H1 (cell line): Measurements from ENCODE around the gene UFSP2. TPM values are rescaled to one million over a fixed set of nuclear protein-coding genes. Genes with fewer than 3 reads are reported as not detected.

ENCODE experiments used
- CTCF ChIA-PET: fragments of 300-600 bp; sonication (Branson Sonifier 250); formaldehyde crosslinking; loops from one replicate; lab custom pipeline; 2021; ENCODE audit not compliant: partially characterized antibody; lab: Charles Lee
- POLR2A ChIA-PET: fragments of 300-600 bp; sonication (Branson Sonifier 250); formaldehyde crosslinking; loops from one replicate; lab custom pipeline; 2021; ENCODE audit warnings: inconsistent platforms; ENCODE audit not compliant: partially characterized antibody; lab: Charles Lee
- DNase-seq, 2 experiments: peaks; one replicate each; pipeline versions ENCODE4 v3.0.0 to v3.0.0-alpha.2; 2010 to 2022; ENCODE audit warnings: low spot score in 2 of 2, low read depth in 1 of 2, mixed read lengths in 1 of 2
- FAIRE-seq: peaks from 2 replicates; lab custom pipeline; 2011; peaks lifted over from hg19 to GRCh38; lab: Jason Lieb, UNC
- H2AFZ ChIP-seq: 2 replicates; pipeline ENCODE4 v1.8.1; 2012; ENCODE audit warnings: low read length, inconsistent platforms
- H2AK5ac ChIP-seq: 2 replicates; pipeline ENCODE4 v1.6.1; 2013; ENCODE audit warnings: low read depth, low read length
- H2BK120ac ChIP-seq: replicated peaks from 2 replicates; pipeline ENCODE3; 2013; ENCODE audit warnings: low read depth, low read length, inconsistent platforms
- H2BK12ac ChIP-seq: 2 replicates; pipeline ENCODE4 v1.6.1; 2013; ENCODE audit warnings: low read depth, low read length
- H2BK15ac ChIP-seq: 2 replicates; pipeline ENCODE4 v1.6.1; 2013; ENCODE audit warnings: low read length
- H2BK20ac ChIP-seq: 2 replicates; pipeline ENCODE4 v1.6.1; 2013; ENCODE audit warnings: low read length
- H2BK5ac ChIP-seq: 2 replicates; pipeline ENCODE4 v1.6.1; 2013; ENCODE audit warnings: low read depth, low read length
- H3K14ac ChIP-seq: 2 replicates; pipeline ENCODE4 v1.6.1; 2013; ENCODE audit warnings: inconsistent platforms; ENCODE audit not compliant: insufficient read length
- H3K18ac ChIP-seq: 2 replicates; pipeline ENCODE4 v1.6.1; 2013; ENCODE audit warnings: low read length; ENCODE audit errors: extremely low read depth
- H3K23ac ChIP-seq: 2 replicates; pipeline ENCODE4 v1.6.1; 2013; ENCODE audit warnings: inconsistent platforms; ENCODE audit not compliant: insufficient read length
- H3K23me2 ChIP-seq: 2 replicates; pipeline ENCODE4 v1.6.1; 2013; ENCODE audit warnings: low read depth, low read length
- H3K27ac ChIP-seq: 2 replicates; pipeline ENCODE4 v1.6.1; 2011; ENCODE audit warnings: low read depth, low read length, inconsistent platforms
- H3K27me3 ChIP-seq, 4 experiments: replicated peaks in 1 of 4; 1 replicate in 1 of 4; 2 replicates in 3 of 4; pipeline versions ENCODE4 v1.6.1 to v1.8.1; 2011 to 2013; ENCODE audit warnings: low read length in 3 of 4, mild to moderate bottlenecking in 3 of 4, inconsistent platforms in 2 of 4, mixed read lengths in 2 of 4, moderate library complexity in 1 of 4; ENCODE audit not compliant: control insufficient read depth in 3 of 4, insufficient read depth in 3 of 4; ENCODE audit errors: extremely low read depth in 1 of 4
- H3K36me3 ChIP-seq, 4 experiments: 2 replicates each; pipeline versions ENCODE4 v1.6.1 to v1.8.1; 2011 to 2013; ENCODE audit warnings: mild to moderate bottlenecking in 4 of 4, low read length in 3 of 4, moderate library complexity in 2 of 4, control low read depth in 1 of 4, inconsistent platforms in 1 of 4; ENCODE audit not compliant: insufficient read depth in 4 of 4, control insufficient read depth in 2 of 4
- H3K4ac ChIP-seq: replicated peaks from 2 replicates; pipeline ENCODE3; 2013; ENCODE audit warnings: low read length, low read depth, mixed read lengths, inconsistent platforms; ENCODE audit not compliant: insufficient read length
- H3K4me1 ChIP-seq, 4 experiments: replicated peaks in 1 of 4; 1 replicate in 1 of 4; 2 replicates in 3 of 4; pipeline versions ENCODE4 v1.6.1 to v1.8.1; 2011 to 2013; ENCODE audit warnings: low read length in 3 of 4, inconsistent platforms in 2 of 4, mixed read lengths in 1 of 4; ENCODE audit not compliant: insufficient read depth in 4 of 4, control insufficient read depth in 3 of 4
- H3K4me2 ChIP-seq, 2 experiments: 2 replicates each; pipeline versions ENCODE4 v1.6.1 to v1.8.1; 2011 to 2013; ENCODE audit warnings: low read depth in 2 of 2, low read length in 2 of 2, control low read depth in 1 of 2, inconsistent platforms in 1 of 2, mild to moderate bottlenecking in 1 of 2; ENCODE audit not compliant: insufficient read depth in 1 of 2
- H3K4me3 ChIP-seq, 4 experiments: fragments of 200-600, 300-600 bp in 1 of 4; sonication (generic), shearing (Covaris generic), sonication (Bioruptor Twin) in 1 of 4; 2 replicates each; pipeline versions ENCODE4 v1.5.1 to v1.8.1; 2011 to 2016; ENCODE audit warnings: low read length in 4 of 4, low read depth in 3 of 4, control low read depth in 2 of 4, inconsistent platforms in 2 of 4, mild to moderate bottlenecking in 2 of 4, mixed read lengths in 1 of 4, moderate library complexity in 1 of 4; ENCODE audit not compliant: insufficient read depth in 2 of 4; ENCODE audit errors: extremely low read depth in 1 of 4
- H3K56ac ChIP-seq: replicated peaks from 2 replicates; pipeline ENCODE3; 2013; ENCODE audit warnings: low read depth, mild to moderate bottlenecking, mixed read lengths, low read length, inconsistent platforms; ENCODE audit not compliant: insufficient read length
- H3K79me1 ChIP-seq: 2 replicates; pipeline ENCODE4 v1.6.1; 2013; ENCODE audit warnings: low read depth, low read length, control low read depth
- H3K79me2 ChIP-seq, 2 experiments: 2 replicates each; pipeline versions ENCODE4 v1.6.1 to v1.8.1; 2012 to 2013; ENCODE audit warnings: low read length in 2 of 2, mild to moderate bottlenecking in 2 of 2, inconsistent platforms in 1 of 2; ENCODE audit not compliant: insufficient read depth in 2 of 2, control insufficient read depth in 1 of 2
- H3K9ac ChIP-seq, 4 experiments: replicated peaks in 1 of 4; 1 replicate in 1 of 4; 2 replicates in 3 of 4; pipeline versions ENCODE4 v1.6.1 to v1.8.1; 2011 to 2013; ENCODE audit warnings: low read depth in 3 of 4, low read length in 3 of 4, control low read depth in 2 of 4, mild to moderate bottlenecking in 2 of 4, moderate library complexity in 2 of 4, inconsistent platforms in 1 of 4; ENCODE audit errors: extremely low read depth in 1 of 4
- H3K9me3 ChIP-seq, 2 experiments: 2 replicates each; pipeline versions ENCODE4 v1.6.1 to v1.8.1; 2012 to 2013; ENCODE audit warnings: mild to moderate bottlenecking in 2 of 2, moderate library complexity in 2 of 2, control low read depth in 1 of 2, inconsistent platforms in 1 of 2, low read depth in 1 of 2, low read length in 1 of 2, mixed read lengths in 1 of 2; ENCODE audit not compliant: insufficient read depth in 2 of 2
- H4K20me1 ChIP-seq, 2 experiments: replicated peaks in 1 of 2; 2 replicates each; pipeline versions ENCODE3 to v1.8.1; 2011 to 2013; ENCODE audit warnings: inconsistent platforms in 2 of 2, low read length in 2 of 2, mild to moderate bottlenecking in 1 of 2; ENCODE audit not compliant: insufficient read depth in 2 of 2, control insufficient read depth in 1 of 2
- H4K5ac ChIP-seq: 2 replicates; pipeline ENCODE4 v1.6.1; 2013; ENCODE audit warnings: low read length, low read depth, mixed read lengths, inconsistent platforms; ENCODE audit not compliant: insufficient read length
- H4K8ac ChIP-seq: 2 replicates; pipeline ENCODE4 v1.8.0; 2013; ENCODE audit warnings: mild to moderate bottlenecking, moderate library complexity, low read length, inconsistent platforms; ENCODE audit not compliant: insufficient read depth; ENCODE audit errors: extremely low read depth
- H4K91ac ChIP-seq: replicated peaks from 2 replicates; pipeline ENCODE3; 2013; ENCODE audit warnings: low read length, mixed read lengths, inconsistent platforms; ENCODE audit not compliant: insufficient read length
- FOSL1 ChIP-seq: IDR thresholded peaks from 2 replicates; pipeline ENCODE4 v1.6.1; 2011; ENCODE audit warnings: mild to moderate bottlenecking, low read depth, low read length, moderate library complexity; ENCODE audit not compliant: insufficient read depth
- GABPA ChIP-seq: IDR thresholded peaks from 2 replicates; pipeline ENCODE4 v1.6.1; 2011; ENCODE audit warnings: mild to moderate bottlenecking, low read length, moderate library complexity, borderline replicate concordance; ENCODE audit not compliant: insufficient read depth
- MAFK ChIP-seq: IDR thresholded peaks from 2 replicates; pipeline ENCODE4 v1.6.1; 2012; ENCODE audit warnings: low read depth, mild to moderate bottlenecking, improper control_type of control experiment, low read length
- PHF8 ChIP-seq: fragments of 200-600 bp; sonication (generic); conservative IDR thresholded peaks from 2 replicates; pipeline ENCODE4 v1.7.1; 2012; ENCODE audit warnings: low read depth, mild to moderate bottlenecking, inconsistent platforms, low read length, moderate library complexity
- RBBP5 ChIP-seq: IDR thresholded peaks from 2 replicates; pipeline ENCODE4 v1.7.1; 2012; ENCODE audit warnings: low read depth, mild to moderate bottlenecking, inconsistent platforms, low read length, moderate library complexity, borderline replicate concordance
- RNF2 ChIP-seq: fragments of 200-900, 300-1000 bp; sonication (generic); IDR thresholded peaks from 2 replicates; pipeline ENCODE4 v1.7.1; 2016; ENCODE audit warnings: borderline replicate concordance, low read depth, mild to moderate bottlenecking, antibody characterized with exemption, low read length; ENCODE audit not compliant: poor library complexity, severe bottlenecking; ENCODE audit errors: missing control alignments
- RXRA ChIP-seq: IDR thresholded peaks from 2 replicates; pipeline ENCODE4 v1.6.1; 2011; ENCODE audit warnings: low read depth, mild to moderate bottlenecking, low read length, moderate library complexity; ENCODE audit not compliant: insufficient read depth
- SIX5 ChIP-seq: IDR thresholded peaks from 2 replicates; pipeline ENCODE4 v1.6.1; 2011; ENCODE audit warnings: mild to moderate bottlenecking, low read depth, low read length
- TAF1 ChIP-seq: IDR thresholded peaks from 2 replicates; pipeline ENCODE4 v1.6.1; 2011; ENCODE audit warnings: mild to moderate bottlenecking, low read depth, low read length
- TAF7 ChIP-seq: optimal IDR thresholded peaks from 2 replicates; pipeline ENCODE3; 2011; ENCODE audit warnings: low read depth, mild to moderate bottlenecking, inconsistent platforms, low read length, moderate library complexity, borderline replicate concordance
- ZNF274 ChIP-seq: IDR thresholded peaks from 2 replicates; pipeline ENCODE4 v1.7.0; 2012; ENCODE audit warnings: low read length, borderline replicate concordance; ENCODE audit errors: extremely low read depth
- WGBS, 2 experiments: shearing (Covaris generic) in 1 of 2; methylation state at CpG; one replicate each; pipeline versions ENCODE4 v1.1.6 to v1.1.7; 2013 to 2015; ENCODE audit warnings: low lambda C conversion rate in 2 of 2, mixed read lengths in 2 of 2, inconsistent platforms in 1 of 2, low coverage in 1 of 2, missing lambda C conversion rate in 1 of 2; ENCODE audit not compliant: insufficient replicate concordance in 2 of 2, insufficient coverage in 1 of 2, insufficient read length in 1 of 2; ENCODE audit errors: extremely low coverage in 1 of 2, missing lambda C conversion rate in 1 of 2; 5-methylcytosine and 5-hydroxymethylcytosine counted together
- polyA plus RNA-seq, 7 experiments: library from polyadenylated mRNA; depleted of rRNA in 3 of 7; stranded (reverse) in 5 of 7; unstranded in 2 of 7; fragments of >200 nt in 5 of 7; fragments of 200-250 nt in 2 of 7; gene quantifications; 1 replicate in 5 of 7; 2 replicates in 1 of 7; 4 replicates in 1 of 7; pipeline versions ENCODE4 v1.2.1 to v1.2.3, GENCODE V29; 2011 to 2013; ENCODE audit warnings: missing spikeins in 2 of 7, mixed read lengths in 2 of 7
- total RNA-seq: library from RNA; stranded (reverse); fragmentation: NEBNext Ultra II Directional; extraction: Animal tissue kit (Norgen Biotek cat#: 25700); gene quantifications from 2 replicates; pipeline ENCODE4 v1.2.1, GENCODE V29; 2021
- TF ChIP-seq, protein P1 (sequence below): IDR thresholded peaks from 2 replicates; pipeline ENCODE4 v1.6.1; 2012; ENCODE audit warnings: low read length, inconsistent platforms

The UFSP2 gene
- total and polyA plus RNA-seq, 2 of the 8 experiments (the other 6 are each of a cell fraction or from before 2014, with no cell fraction given), result 22.9 to 26.0 TPM

DNA sequence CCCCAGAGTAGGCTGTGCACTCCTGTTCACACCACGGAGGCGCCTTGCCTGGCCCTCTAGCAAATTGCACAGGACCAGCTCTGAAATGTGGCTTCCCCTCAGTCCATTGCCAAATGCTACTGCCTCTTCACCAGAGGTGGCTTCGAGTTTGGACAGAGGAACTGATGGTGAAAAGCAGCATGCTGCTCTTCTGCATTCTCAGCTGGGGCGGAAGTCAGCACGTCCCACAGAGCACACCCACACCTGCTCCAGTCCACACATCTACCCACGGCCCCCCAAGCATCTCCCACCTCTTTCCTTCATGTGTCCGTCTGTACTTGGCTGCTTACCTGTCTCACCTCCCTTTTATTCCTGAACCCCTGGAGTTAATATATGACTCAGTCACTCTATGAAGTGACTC lies 73.6 kb downstream of the UFSP2 start:
- POLR2A ChIA-PET, result interaction anchor here (0.7 to 1.2 kb wide), 2 partner anchors 18 to 209 kb away, joined by 3 read pairs; partner anchors contain the start of gene SLC25A4
- H4K91ac ChIP-seq, result no peak overlapping the region
- TF ChIP-seq ZNF274 (no peak), RBBP5 (no peak), MAFK (no peak), TAF1 (no peak), PHF8 (no peak), GABPA (no peak), SIX5 (no peak), FOSL1 (no peak), RXRA (no peak), TAF7 (no peak), RNF2 (no peak)
- TF ChIP-seq, protein P1, sequence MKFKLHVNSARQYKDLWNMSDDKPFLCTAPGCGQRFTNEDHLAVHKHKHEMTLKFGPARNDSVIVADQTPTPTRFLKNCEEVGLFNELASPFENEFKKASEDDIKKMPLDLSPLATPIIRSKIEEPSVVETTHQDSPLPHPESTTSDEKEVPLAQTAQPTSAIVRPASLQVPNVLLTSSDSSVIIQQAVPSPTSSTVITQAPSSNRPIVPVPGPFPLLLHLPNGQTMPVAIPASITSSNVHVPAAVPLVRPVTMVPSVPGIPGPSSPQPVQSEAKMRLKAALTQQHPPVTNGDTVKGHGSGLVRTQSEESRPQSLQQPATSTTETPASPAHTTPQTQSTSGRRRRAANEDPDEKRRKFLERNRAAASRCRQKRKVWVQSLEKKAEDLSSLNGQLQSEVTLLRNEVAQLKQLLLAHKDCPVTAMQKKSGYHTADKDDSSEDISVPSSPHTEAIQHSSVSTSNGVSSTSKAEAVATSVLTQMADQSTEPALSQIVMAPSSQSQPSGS, result no peak

More for the DNA sequence above, 73.6 kb downstream of the UFSP2 start:
- Histone ChIP-seq H3K79me1 (no peaks in the 10 kb centered on the region), H3K27ac (no peak overlapping the region), H4K5ac (no peak overlapping the region), H3K9ac (no peak overlapping the region), H3K18ac (no peak overlapping the region), H3K4ac (no peak overlapping the region), H2BK20ac (no peak overlapping the region), H3K79me2 (no peaks in the 10 kb centered on the region), H2BK5ac (no peak overlapping the region), H2BK15ac (no peak overlapping the region), H4K20me1 (no peaks in the 10 kb centered on the region), H4K8ac (no peak overlapping the region), H2AK5ac (no peak overlapping the region), H3K4me1 (peaks cover 0 to 9% (median 1%) of the 10 kb centered on the region in 4 experiments; a peak in 4 of 7 replicates), H2AFZ (no peak overlapping the region), H3K4me3 (no peak overlapping the region), H3K14ac (no peak overlapping the region), H3K36me3 (peaks cover 0 to 19% (median 1%) of the 10 kb centered on the region in 4 experiments; a peak in 5 of 8 replicates), H3K23me2 (no peaks in the 10 kb centered on the region), H2BK12ac (no peak overlapping the region), H3K23ac (no peak overlapping the region), H3K9me3 (no peaks in the 10 kb centered on the region), H2BK120ac (no peak overlapping the region), H3K56ac (no peak overlapping the region), H3K27me3 (no peaks in the 10 kb centered on the region), H3K4me2 (no peak overlapping the region)
- WGBS, 2 experiments, result 94% methylated on average over 7 of the region's 7 CpGs; no CpG with 5 or more reads in 1 of the 2 experiments
- FAIRE-seq (no peak), DNase-seq (no peak)
- CTCF ChIA-PET, result no interaction called here
